Ramos (cell line): ENCODE data around the gene IGFBP1.

ENCODE experiments used
- in situ Hi-C: fragments of 300-500 bp; cut with MboI; formaldehyde crosslinking; loops from one replicate; pipeline ENCODE4 v1.14.3; 2022; ENCODE audit warnings: low sequenced_read_pairs; ENCODE audit not compliant: unreplicated experiment

Gene IGFBP1

DNA sequence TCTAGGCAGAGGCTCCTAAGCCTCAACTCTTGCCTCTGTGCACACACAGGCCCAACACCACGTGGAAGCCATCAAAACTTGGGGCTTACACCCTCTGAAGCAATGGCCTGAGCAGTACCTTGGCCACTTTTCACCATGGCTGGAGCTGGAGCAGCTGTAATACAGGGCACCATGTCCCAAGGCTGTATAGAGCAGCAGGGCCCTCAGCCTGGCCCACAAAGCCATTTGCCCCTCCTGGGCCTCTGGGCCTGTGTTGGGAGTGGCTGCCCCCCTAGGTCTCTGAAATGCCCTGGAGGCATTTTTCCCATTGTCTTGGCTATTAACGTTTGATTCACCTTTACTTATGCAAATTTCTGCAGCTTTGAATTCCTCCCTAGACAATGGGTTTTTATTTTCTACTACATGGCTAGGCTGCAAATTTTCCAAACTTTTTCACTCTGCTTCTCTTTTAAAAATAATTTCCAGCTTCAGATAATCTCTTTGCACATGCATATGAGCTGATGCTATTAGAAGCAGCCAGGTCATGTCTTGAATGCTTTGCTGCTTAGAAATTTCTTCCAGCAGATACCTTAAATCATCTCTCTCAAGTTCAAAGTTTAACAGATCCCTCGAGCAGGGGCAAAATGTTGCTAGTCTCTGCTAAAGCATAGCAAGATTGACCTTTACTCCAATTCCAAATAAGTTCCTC lies 9.7 kb upstream of the IGFBP1 start:
- in situ Hi-C loops = no loop called here

- in situ Hi-C loops = no loop called here
These were observed 7.8 kb upstream of the IGFBP1 start for GRCh38 chr7:45880433-45880860.

- in situ Hi-C loops = no loop called here
These were observed 7.0 kb upstream of the IGFBP1 start for GRCh38 chr7:45881280-45881758.

DNA sequence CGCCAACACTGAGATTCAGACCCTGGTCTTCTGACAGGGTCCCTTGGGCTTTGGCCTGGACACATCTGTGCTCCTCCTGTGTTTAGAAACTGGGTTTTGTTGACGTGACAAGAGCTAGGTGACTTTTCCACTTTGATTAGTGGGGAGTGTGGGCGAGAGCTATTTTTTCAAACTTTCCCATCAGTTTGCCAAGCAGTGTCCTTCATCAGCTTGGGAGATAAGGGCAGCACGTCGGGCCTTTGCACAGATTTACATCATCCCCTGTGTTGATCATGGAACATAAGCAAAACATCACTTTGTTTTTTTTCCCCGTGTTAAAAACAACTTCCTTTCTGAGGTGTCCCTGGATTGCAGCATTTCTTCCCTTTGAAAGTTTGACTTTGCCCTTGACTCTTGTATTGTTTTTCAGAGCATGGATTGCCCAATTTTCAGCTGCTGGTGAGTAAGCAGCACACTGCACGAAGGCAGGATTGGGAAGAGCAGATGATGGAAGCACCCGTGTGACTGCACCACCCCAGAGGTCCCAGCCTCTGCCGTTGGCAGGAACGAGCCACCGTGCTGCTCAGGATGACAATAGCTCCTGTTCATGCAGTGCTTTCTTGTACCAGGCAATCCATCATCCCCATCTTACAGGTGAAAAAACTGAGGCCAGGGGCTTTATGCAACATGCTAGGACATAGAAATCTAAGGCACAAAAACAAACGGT lies 6.4 kb upstream of the IGFBP1 start:
- in situ Hi-C loops = no loop called here

GRCh38 chr7:45882465-45882810 lies 5.8 kb upstream of the IGFBP1 start:
- in situ Hi-C loops = no loop called here

GRCh38 chr7:45884136-45884535 lies 4.2 kb upstream of the IGFBP1 start:
- in situ Hi-C loops = no loop called here

- in situ Hi-C loops = no loop called here
These were observed 2.9 kb upstream of the IGFBP1 start for GRCh38 chr7:45885264-45885882.

DNA sequence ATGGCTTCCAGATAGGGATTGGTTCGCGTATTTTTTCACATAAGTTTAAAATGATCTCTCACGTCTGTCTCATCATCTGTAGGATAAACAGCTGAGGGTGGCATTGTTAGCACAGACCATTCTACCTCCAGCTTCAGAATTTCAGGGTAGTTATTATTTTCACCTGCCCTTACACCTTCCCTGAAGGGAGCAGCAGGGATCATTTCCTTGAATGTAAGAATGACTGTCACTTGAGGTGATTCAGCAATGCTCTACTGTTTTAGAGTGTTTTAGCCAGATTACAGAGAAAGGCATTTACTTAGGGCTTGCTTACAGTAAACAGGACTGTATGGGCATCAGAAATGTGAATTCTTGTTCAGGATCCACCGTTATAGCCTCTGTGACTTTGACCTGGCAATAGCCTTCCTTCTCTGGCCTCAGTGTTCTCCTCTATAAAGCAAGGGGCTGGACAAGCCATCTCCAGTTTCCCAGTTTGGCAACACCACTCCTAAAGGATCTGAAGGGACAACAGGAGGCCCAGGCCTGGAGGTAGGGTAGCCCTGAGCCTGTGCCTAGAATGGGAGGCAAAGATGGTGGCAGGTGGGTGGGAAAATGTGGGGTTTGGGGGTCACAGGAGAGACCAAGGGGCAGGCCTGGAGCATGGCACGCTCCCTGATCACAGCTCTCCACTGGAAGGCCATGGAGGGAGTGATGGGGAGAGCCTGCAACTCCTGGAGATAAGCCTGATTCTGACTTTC lies 1.2 kb upstream of the IGFBP1 start:
- in situ Hi-C loops = no loop called here

DNA sequence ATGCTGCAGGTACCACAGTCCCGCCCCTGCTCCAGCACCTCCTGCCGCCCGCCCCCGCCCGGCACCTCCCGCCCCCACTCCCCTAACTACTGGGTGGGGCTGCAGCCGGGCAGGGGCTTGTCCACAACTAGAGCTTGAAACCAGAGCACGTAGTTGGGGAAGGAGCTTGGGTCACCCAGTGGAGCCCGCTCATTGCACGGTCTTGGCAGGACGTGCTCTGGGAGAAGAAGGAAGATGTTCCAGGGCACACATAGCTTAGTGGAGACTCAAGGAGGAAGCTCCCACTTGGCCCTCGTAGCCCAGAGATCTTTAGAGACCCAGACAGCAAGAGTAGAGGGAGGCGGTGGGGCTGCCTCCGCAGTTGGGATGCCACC lies 692 bp downstream of the IGFBP1 start:
- in situ Hi-C loops = no loop called here

- in situ Hi-C loops = no loop called here
These were observed 1.2 kb downstream of the IGFBP1 start for GRCh38 chr7:45889367-45890067.

DNA sequence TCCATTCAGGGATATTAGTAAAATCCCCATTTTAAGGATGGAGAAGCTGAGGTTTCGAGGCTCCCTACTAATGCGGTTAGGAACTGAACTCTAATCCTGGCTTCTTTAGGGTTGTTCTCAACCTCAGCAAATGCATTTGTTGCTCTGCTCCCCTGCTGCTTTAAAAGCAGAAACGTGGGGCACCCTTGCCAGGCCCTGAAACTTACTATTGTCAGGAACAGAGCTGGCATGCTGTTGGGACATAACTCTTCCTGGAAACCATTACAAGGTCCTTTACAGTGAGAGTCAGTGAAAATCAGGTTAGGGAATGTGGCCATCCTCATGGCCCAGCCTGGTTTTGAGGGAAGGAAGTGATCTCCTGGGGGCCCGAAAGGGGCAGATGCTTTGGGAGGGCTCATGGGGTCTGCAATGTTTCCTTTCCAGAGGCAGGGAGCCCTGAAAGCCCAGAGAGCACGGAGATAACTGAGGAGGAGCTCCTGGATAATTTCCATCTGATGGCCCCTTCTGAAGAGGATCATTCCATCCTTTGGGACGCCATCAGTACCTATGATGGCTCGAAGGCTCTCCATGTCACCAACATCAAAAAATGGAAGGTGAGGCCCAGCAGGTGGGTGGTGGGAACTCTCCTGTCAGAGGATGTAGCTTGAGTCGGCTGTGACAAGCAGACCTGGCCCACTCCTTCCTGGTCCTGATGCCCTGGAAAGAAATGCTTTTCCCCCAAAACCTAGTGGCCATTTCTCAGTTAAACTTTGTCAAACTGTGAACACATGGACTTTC lies 2.0 kb downstream of the IGFBP1 start:
- in situ Hi-C loops = no loop called here

- in situ Hi-C loops = no loop called here
These were observed 2.7 kb downstream of the IGFBP1 start for GRCh38 chr7:45890902-45891461.

DNA sequence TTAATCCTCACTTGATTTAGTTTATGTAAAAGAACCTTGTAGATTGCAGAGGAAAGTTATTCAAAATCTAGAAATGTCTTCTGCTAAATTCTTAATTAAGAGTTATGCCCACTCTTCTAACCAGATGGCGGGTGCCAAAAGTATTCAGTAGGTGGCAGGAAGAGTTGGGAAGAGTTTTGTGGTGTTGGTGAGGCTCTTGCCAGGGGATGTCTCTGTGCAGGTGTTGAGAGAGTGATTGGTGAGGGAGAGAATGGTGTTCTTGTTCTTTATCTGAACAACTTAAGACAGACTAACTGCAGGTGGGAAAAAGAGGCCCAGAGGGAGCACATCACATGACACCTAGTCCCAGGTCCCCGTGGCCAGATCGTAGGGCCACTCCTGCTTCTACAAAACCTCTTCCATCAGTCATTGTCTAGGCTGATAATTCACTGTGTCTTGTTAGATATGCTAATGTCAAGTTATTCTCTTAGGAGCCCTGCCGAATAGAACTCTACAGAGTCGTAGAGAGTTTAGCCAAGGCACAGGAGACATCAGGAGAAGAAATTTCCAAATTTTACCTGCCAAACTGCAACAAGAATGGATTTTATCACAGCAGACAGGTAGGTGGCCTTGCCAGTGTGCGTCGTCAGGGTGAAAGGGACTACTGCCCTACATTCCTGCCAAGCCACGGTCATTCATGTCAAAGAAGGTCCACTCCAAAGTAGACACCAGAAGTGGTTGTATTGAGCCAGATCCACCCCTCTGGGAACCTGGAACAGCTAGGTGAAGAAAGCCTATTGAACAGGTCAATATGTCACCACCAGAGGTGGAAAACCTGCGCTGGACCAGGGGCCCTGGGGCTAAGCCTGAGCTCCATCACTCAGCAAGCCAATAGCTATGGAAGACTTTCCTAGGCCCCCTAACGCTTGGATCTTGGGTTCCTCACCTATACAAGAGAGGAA lies 3.4 kb downstream of the IGFBP1 start:
- in situ Hi-C loops = no loop called here

- in situ Hi-C loops = no loop called here
These were observed 4.2 kb downstream of the IGFBP1 start for GRCh38 chr7:45892407-45893035.

- in situ Hi-C loops = no loop called here
These were observed 5.2 kb downstream of the IGFBP1 start for GRCh38 chr7:45893374-45893995.

GRCh38 chr7:45893996-45894664 lies 5.8 kb downstream of the IGFBP1 start:
- in situ Hi-C loops = no loop called here

- in situ Hi-C loops = no loop called here
These were observed 6.4 kb downstream of the IGFBP1 start for GRCh38 chr7:45894665-45895062.
